CD4-positive, alpha-beta T cell treated with Interleukin-21 for 1 hour (primary cell): ENCODE data around the gene SEC14L6.
"Not testable (repeated sequence)": the region's sequence is repeated elsewhere in the genome, so short reads cannot be mapped to it uniquely, and the experiment has no call there.

ENCODE experiments used
- DNase-seq: peaks from one replicate; pipeline ENCODE4 v3.0.0-alpha.2; 2020

SEC14L6 gene

DNA sequence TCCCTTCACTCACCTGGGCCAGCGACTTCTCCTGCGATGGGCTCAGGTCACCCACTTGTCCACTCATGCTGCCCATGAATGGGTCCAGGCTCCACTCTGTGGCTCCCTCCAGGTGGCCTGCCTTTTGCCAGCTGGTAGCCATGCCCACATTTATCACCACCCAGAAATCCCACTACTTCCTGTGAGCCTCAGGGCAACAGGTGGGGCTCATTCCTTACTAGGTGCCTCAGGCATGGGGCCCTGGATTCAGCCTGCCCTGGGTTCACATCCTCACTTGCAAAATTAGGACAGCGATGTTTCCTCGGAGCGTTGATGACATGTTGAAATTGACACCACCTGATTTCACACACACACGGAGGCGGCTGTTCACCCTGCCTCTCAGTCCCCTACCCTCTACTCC, at the start of gene SEC14L6:
Gene SEC14L6 (minus strand): TSS at position 126 of the 400 bp plus-strand sequence. CDS start 59 bp downstream, at position 67.
- DNase-seq = no peak

DNA sequence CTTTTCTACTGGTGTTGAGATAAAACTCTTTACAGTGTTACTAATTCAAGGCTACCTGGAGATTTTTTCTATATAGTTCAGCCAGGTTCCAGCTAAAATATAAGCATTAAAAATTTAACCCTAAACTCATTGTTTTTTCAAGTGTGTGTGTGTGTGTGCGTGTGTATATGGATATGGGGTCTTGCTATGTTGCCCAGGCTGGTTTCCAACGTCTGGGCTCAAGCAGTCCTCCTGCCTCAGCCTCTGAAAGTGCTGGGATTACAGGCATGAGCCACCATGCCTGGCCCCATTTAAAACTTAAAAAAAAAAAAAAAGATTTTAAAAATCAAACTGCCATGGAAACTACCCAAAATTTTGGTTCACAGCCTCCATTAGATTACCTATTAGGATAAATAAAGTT, 49.7 kb upstream of the SEC14L6 start:
- DNase-seq = no peak

DNA sequence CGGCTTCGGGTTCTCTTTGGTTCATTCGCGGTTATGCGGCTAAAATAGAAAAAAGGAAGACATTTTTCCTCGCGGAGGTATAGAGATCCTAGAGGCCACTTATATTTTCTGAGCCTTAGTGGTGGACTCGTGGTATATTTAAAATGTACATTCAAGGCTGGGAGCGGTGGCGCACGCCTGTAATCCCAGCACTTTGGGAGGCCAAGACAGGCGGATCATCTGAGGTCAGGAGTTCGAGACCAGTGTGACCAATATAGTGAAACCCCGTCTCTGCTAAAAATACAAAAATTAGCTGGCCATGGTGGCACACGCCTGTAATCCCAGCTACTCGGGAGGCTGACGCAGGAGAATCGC, 45.8 kb upstream of the SEC14L6 start:
- not testable (repeated sequence) for DNase-seq

DNA sequence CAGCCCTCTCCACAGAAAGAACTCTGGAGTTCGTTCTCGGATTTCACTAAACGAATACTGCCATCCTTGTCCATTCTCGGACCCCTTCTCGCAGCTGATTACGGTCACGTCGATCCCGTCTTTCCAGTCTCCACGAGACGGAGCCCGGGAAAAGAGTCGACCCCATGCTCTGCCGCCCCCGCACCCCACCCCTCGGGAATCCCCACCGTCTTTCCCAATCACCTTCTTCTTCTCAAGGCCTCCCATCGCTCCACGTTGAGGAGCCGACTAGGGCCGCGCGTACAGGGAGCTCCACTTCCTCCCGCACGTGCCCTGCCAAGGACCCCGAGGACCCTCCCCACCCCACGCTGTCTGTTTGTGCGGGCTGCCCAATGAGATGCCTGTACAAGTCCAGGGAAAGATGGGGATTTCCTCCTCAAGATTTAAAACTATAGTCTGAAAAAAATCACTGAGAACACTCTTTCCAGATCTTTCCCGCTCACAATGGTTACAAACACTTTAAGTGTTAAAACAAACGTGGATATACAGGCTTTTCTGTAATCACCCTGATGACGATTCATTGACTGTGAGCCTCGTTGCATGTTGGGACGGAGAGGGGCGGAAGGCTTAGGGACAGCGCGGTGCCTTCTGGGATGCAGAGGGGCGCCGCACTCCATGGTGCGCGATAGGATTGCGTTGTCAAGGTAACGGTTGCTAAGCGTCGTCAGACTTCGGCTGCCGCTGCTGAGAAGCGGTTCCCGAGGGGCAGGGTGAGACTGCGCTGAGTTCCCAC, 45.2 kb upstream of the SEC14L6 start, which contains the start of gene PES1:
Gene PES1 (minus strand): TSS at position 323 of the 772 bp plus-strand sequence. CDS start 77 bp downstream, at position 246.
- peak; percentile 98 for DNase-seq

DNA sequence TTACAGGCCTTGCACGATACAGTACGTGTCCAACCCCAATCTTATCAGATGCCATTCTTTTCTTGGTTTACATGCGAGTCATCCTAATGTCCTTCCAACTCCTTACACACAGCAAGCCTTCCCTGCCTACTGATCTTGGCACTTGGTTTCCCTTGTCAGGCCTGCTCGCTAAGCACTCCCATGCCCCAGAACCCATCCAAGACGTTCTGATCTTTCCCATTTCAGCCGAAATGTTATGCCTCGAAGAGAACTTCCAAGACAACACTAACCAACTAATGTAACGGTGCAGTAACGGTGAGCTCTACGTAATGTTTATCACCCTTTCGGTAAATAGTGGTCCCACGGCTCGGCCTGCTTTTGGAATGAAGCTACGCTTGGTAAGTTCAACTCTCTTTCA, 44.6 kb upstream of the SEC14L6 start:
- no peak for DNase-seq

DNA sequence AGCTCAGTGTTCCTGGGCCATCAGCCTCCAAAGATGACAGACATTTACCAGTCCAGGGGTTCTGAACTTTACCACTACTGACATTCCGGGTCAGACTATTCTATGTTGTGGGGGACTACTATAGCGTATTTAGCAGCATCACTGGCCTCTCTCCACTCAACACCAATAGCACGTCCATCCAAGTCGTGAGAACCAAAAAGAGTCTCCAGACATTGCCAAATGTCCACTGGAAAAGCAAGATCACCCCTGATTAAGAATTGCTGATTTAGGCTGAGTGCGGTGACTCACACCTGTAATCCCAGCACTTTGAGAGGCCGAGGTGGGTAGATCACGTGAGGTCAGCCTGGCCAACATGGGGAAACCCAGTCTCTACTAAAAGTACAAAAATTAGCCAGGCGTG, 39.9 kb upstream of the SEC14L6 start:
- no peak for DNase-seq

DNA sequence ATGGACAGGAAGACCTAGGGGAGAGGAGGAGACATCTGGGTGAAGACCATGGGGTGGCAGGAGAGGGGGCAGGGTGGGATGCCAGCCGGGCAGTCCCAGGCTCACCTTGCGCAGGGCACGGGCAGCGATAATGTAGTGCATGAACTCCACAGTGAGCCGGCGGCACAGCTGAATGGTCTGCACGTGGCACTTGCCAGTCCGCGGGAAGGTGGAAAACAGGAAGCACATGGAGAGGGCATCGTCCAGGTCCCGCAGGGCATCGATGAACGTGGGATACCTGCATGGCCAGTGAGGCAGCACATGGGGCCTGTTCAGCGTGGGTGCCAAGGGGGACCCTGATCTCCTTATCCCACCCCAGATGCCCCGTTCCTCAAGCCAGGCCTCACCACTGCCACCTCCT, 37.9 kb upstream of the SEC14L6 start:
- no peak for DNase-seq

DNA sequence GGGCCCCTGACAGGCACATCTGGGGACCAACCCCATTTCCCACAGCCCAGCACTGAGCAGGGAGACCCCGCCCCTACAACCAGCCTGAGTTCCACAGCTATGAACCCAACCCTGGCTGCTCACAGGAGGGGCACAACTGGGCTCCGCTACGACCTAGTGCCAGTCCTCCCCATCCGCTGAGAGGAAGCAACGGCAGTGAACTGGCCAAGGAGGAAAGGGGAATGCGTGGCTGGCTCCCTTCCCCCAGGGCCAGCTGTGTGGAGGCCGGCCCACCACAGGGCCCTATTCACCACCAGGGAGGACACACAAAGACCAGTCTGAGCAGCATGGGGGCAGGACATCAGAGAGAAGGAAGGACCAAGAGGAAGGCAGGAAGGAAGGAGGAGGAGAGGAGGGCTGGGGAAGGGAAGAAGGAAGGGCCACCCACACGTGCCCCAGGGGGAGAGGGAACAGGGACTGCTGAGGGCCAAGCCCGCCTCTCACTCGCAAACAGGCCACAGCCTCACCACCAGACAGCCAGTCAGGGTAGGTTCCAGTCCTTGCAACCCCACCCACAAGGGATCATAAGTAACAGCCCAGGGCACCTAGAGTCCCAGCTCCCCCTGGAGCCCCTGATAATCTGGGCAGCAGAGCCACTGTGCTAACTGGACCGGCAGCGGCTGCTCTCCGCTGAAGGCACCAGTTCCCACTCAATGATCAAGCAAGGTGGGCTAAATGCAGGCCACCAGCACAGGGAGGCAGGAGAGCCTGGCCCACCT, 36.4 kb upstream of the SEC14L6 start:
- no peak for DNase-seq

DNA sequence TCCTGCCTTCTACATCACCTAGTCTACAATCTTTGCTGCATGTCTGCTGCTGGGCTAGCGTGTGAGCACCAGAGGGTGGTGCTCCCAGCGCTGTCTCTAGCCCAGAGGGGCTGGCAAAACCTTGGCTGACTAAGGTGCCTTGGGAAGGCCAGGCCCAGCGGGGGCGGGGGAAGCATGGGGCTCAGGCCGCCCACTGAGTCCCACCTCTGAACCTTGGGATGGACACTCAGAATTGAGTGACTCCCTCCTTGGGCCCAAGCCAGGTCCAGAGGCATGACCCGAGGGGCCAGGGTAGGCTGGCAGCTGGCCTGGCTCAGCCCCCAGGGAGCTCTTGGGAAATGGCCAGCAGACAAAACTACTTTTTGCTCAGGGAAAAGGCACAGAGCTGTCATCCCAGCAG, 35.5 kb upstream of the SEC14L6 start:
- DNase-seq = no peak

DNA sequence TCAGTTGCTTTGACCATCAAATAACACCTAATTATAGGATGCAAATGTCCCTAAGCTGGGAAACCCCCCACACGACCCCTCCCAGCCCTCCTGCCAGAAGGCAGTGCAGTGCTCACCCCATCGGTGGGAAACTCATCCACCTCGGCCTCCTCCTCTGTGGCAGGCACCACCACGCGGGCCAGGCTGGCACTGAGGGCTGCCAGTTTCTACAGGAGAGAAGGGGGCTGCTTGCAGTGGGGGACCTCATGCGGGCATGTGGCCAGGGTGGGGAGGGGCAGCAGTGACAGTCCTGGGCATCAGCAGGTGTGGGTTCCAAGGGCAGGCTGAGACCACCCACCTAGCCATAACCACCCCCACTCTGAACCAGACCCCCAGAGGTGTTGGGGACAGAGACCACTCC, 34.4 kb upstream of the SEC14L6 start:
- no peak for DNase-seq

DNA sequence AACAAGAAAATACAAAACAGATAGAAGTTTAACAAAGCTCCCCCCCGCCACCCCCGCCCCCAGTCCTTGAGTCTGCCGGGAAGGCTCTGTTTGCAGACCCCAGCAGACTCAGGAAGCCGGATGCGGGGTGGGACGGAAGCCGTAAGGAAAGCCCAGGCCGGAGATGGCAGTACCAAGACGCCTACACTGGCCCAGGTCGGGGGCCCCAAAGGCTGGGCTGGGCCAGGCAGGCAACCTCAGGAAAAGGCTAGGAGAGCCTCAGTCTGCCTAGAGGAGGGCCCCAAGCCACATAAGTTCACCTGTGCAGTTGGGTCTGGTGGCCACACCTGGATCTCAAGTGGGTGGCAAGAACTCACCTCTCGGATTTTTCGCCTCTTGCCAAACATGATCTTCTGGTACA, 31.9 kb upstream of the SEC14L6 start:
- DNase-seq = no peak

DNA sequence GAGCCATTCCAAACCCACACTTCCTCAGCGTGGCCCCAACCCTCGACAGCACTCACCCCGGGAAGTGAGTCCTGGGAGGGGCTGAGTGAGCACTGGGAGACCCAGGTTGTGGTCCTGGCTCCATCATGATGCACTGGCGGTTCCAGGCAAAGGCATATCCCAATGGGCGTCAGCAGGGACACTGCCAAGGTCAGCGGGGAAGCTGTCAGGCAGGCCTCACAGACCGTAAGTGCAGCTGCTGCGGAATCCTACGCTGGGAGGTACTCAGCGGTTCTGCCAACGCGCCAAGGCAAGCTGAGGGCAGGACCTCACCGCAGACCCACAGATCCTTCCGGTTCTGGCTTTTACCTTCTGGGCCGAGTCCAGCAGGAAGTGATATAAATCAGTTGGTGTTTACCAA, 29.3 kb upstream of the SEC14L6 start:
- no peak for DNase-seq

DNA sequence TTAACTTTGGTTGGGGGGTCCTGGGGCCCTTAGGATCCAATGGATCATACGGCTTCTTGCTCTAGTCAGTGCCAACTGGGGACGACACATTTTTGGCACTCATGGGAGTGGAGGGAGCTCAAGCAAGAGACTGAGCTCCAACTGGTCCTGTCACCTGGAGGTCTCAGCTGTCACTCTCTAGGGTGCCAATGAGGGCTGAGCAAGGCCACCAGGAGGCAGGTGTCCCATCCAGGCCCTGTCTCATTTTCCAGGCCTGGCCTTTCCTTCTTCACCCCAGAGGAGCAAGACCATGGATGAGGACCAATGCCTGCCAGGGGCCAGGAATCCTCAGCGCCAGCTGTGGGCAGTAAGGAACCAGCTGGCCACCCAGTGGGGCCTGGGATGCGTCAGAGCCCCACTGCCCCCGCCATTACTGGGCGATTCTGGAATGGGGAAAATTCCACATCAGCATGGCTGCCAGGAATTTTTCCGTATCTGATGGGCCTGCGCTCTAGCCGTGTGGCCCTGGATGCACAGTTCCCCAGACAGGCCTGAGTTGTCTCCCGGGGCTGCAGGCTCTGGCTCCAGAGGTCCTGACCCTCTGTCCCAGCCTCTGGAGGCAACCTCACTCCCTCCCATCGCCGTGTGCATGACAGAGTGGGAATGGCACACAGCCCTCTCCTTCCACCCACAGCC, 28.6 kb upstream of the SEC14L6 start:
- no peak for DNase-seq

DNA sequence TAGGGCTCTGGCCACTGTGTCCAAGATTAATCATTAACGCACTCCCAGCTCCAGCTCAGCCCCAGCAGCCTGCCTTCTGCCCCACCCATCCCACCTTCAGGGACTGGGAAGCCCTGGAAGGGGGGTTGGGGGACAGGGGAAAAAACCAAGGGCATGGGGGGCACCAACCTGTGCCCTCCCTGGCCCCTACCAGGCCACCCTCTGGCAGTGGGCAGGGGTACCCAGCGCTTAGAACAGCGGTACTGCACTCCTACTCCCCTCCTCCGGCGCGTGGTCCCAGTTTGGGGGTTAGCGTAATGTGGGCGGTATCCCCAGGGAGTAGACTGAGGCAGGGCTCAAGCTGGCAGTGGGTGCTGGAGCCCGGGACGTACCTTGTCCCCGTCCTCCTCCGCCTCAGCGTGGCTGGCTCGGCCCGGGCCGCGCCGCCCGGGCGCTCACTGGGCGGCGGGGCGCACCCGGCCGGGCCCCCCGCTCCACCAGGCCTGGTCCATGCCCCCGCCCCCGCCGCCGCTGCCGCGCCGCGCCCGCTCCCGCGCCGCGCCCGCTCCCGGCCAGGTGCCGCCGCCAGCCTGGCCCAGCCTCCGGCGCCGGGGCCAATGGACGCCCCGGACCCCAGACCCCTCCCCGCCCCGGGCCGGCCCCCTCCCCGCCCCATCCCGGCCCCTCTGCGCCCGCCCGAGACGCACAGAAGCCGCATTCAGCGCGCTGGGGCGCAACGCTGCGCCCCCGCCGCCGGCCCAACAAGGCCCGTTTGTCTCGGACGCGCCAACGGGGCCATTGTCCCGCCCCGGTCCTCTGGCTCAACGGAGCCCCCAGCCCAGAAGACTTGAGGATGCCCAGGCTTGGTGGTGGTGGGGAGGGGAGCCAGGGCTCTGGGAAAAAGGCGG, 27.8 kb upstream of the SEC14L6 start, which contains the start of gene GAL3ST1:
Gene GAL3ST1 (minus strand): TSS at position 571 of the 887 bp plus-strand sequence. CDS start 17,273 bp downstream, outside the sequence.
- DNase-seq = no peak

DNA sequence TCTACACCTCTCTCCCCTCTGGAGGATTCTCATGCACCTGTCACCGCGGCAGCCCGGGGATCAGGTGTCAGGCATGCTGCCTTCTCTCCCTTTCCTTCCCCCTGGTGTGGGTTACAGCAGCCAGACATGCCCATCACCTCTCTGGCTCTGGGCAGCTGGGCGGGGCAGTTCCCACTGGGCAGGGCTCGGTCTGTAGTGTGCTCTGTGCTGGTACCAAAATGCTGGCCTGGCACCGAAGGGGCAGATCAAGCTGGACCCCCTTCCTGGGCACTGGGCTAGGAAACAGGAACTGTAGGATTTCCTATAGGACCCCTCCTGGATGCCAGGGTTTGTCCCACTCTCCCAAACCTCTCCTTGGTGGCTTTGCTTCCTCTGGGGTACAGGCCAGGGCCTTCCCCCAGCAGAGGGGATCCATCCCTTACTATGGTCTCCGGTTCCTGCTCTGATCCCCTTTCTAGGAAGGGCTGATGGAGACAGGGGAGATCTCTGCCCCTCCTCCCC, 27.1 kb upstream of the SEC14L6 start:
- no peak for DNase-seq

DNA sequence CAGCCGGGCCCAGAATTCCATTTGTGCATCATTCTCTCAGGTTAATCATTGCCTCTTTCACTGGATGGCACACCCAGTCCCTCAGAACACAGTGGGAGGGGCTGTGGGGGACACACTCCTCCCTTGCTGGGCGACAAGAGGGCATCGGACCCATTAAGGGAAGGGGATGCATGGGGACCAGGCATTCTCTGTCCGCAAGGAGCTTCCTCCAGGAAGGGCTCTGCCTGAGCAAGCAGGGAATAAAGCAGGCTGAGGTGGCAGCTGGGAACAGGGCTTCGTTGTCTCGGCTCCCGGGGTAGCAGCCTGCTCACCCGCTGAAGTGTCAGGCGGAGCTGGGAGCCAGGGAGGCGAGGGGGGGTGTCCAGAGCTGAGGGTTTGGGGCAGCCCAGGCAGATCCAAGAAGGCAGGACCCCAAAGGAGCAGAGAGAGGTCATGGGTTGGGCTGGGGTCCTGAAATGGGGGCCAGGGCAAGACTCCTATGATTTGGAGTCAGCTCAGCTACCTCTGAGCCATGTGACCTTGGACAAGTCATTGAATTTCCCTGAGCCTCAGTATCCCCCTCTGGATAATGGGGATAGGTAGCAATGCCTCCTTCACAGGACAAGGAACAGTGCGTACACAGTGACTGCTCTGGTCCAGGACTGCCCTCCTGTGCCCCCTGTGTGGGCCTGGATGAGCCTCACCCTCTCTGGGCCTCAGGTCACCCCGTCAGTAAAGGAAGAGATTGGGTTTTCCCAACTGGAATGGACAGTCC, 26.5 kb upstream of the SEC14L6 start:
- DNase-seq = no peak

DNA sequence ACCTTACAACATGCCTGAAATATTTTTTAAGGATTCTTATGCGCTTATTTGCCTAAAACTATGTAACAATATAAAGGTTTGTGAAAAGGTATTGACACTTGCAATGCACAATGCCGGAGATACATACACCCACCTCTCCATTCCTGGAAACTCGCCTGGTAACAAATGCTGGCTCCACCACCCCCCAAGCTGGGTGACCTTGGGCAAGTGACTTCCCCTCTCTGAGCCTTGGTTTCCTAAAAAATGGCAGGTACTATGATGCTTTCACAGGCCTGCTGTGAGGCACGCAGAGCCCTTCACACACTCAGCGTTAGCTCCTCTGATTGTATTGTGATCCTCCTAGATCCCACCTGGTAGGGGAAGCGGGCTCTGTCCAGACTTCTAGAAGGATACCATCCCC, 25.7 kb upstream of the SEC14L6 start:
- no peak for DNase-seq

DNA sequence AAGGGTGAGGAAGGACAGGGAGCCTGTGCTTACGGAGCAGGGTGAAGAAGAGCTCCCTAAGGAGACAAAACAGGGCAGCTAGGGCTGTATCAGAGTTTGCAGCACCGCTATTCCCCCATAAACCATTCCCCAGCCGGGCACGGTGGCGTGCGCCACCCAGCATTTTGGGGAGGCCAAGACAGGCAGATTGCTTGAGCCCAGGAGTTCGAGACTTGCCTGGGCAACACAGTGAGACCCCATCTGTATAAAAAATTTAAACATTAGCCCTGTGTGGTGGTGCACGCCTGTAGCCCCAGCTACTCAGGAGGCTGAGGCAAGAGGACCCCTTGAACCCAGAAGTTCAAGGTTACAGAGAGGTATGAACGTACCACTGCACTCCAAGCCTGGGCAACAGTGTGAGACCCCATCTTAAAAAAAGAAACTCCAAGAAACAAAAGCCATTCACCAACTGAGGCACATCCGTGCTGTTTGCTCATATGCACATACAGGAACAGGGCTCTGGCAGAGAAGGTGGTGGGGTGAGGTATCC, 23.2 kb upstream of the SEC14L6 start:
- no peak for DNase-seq

DNA sequence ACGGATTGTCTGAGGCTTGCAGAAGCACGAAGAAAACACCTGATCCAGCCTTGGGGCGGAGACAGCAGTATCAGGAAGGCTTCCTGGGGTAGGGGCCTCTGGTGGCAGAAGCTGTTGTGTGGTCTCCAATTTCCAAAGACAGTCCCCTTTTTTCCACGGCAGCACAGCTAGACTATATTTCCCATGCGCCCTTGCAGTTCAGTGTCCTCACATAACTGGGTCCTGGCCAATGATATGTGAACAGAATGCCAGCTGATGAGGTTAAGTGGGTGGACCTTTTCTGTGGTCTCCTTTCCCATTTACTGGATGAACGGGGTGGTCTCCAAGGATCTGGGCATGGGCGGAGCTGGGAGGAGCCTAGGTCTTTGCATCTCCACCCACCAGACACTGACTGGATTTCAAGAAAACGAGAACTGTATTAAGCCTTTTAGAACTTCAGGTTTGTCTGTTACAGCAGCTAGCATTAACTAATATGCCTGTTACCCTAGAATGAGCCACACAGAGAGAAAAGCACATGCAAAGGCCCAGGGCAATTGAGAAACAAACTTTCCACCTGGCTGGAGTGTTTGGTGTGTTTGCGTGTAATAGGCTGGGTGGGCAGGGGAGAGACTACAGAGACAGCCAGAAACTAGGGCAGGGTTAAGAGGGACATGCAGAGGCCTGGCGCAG, 21.7 kb upstream of the SEC14L6 start:
- no peak for DNase-seq

DNA sequence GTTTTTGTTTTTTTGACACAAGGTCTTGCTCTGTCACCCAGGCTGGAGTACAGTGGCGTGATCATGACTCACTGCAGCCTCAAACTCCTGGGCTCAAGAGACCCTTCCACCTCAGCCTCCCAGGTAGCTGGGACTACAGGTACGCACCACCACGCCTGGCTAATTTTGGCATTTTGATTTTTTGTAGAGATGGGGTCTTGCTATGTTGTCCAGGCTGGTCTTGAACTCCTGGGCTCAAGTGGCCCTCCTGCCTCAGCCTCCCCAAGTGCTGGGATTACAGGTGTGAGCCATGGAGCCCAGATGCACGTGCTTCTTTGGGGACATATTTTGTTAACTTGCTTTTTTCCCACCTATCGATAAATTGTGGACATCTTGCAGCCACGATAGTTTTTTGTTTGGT, 20.7 kb upstream of the SEC14L6 start:
- DNase-seq = not testable (repeated sequence)

DNA sequence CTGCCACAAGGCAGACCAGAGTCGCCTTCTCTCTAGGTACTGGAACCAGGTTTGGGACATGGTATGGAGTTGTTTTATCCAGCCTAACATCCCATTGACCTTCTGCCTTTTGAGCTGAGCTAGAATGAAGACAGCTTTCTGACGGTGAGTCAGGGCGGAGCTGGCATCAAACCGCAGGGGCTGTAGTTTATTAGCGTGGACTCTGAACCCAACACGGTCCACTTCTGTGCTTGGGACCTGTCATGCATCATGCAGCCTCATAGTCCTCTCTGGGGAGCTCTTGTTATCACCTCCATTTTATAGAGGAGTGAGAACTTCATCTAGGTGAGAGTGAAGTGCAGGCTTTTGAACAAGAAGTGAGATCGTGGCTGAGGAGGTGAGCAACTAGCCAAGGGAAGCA, 19.6 kb upstream of the SEC14L6 start:
- DNase-seq = no peak
